Heart right ventricle (tissue), 16 donors: Measurements from ENCODE around the gene OR8B8. TPM values are rescaled to one million over a fixed set of nuclear protein-coding genes. Genes with fewer than 3 reads are reported as not detected.

ENCODE experiments used
- ATAC-seq, 8 donors: fragments of 200-7000 bp; cut with Tn5 transposase; one replicate each; pipeline ENCODE4 v1.9.1; 2020; ENCODE audit warnings: mild to moderate bottlenecking in 8 of 8, moderate library complexity in 8 of 8, moderate number of reproducible peaks in 1 of 8
- DNase-seq, 2 donors: peaks; one replicate each; pipeline ENCODE4 v3.0.0-alpha.2; 2020
- H3K27ac ChIP-seq, 10 donors: fragments of 200-600 bp; sonication (generic) in 2 of 10; one replicate each; pipeline versions ENCODE4 v1.5.0 to v1.8.0; 2020 to 2022; ENCODE audit warnings: mild to moderate bottlenecking in 3 of 10
- H3K27me3 ChIP-seq, 7 donors: fragments of 200-600 bp; one replicate each; pipeline ENCODE4 v1.8.0; 2021 to 2022; ENCODE audit warnings: mild to moderate bottlenecking in 2 of 7
- H3K36me3 ChIP-seq, 9 donors: fragments of 200-600 bp; sonication (generic) in 1 of 9; one replicate each; pipeline versions ENCODE4 v1.5.0 to v1.8.0; 2020 to 2022; ENCODE audit warnings: mild to moderate bottlenecking in 2 of 9
- H3K4me1 ChIP-seq, 9 donors: fragments of 200-600 bp; sonication (generic) in 1 of 9; one replicate each; pipeline versions ENCODE4 v1.5.0 to v1.8.0; 2020 to 2022; ENCODE audit warnings: mild to moderate bottlenecking in 4 of 9
- H3K4me3 ChIP-seq, 10 donors: fragments of 200-600 bp; sonication (generic) in 2 of 10; one replicate each; pipeline versions ENCODE4 v1.5.0 to v1.8.0; 2020 to 2022; ENCODE audit warnings: mild to moderate bottlenecking in 7 of 10, moderate library complexity in 2 of 10
- H3K9me3 ChIP-seq, 11 donors: fragments of 200-600 bp in 10 of 11; sonication (generic) in 2 of 11; one replicate each; pipeline versions ENCODE4 v1.5.0 to v1.8.0; 2013 to 2022; ENCODE audit warnings: mild to moderate bottlenecking in 2 of 11, control low read depth in 1 of 11, moderate library complexity in 1 of 11
- WGBS, 2 donors: extraction: QIAGEN DNeasy Blood & Tissue Kit; methylation state at CpG; one replicate each; pipeline ENCODE4 v1.1.7; 2013; ENCODE audit warnings: inconsistent platforms in 1 of 2; 5-methylcytosine and 5-hydroxymethylcytosine counted together
- intact Hi-C, 10 donors: fragments of 100-400 bp; cut with DNase I; formaldehyde crosslinking; loops; one replicate each; pipeline versions ENCODE4 v1.11.1 to v1.14.2; 2022
- polyA plus RNA-seq, 2 donors: library from polyadenylated mRNA; stranded (reverse); fragments of 200-250 nt; gene quantifications; one replicate each; pipeline ENCODE4 v1.2.3, GENCODE V29; 2013
- total RNA-seq, 10 donors: library from RNA; stranded (reverse); fragmentation: NEBNext Ultra II Directional in 3 of 10; extraction: Animal tissue kit (Norgen Biotek cat#: 25700) in 3 of 10; gene quantifications; one replicate each; pipeline versions ENCODE4 v1.2.1 to v1.2.4, GENCODE V29; 2021 to 2023
- TF ChIP-seq, protein P1 (sequence below), 9 donors: fragments of 200-600 bp; sonication (generic) in 2 of 9; IDR thresholded peaks; one replicate each; pipeline versions ENCODE4 v1.5.0 to v1.8.0; 2021 to 2022; ENCODE audit warnings: antibody characterized with exemption in 9 of 9, mild to moderate bottlenecking in 5 of 9, moderate library complexity in 1 of 9
- donor health status: Arrhythmogenic right ventricular cardiomyopathy.
- donor health status: ischemic (EF 13 %, LVEDD 7.1; RV severe dilation, severe dysfunction).
- donor health status: healthy with polysubstance abuse.
- donor health status: DM: no; HTN: yes; CAD: no.
- donor health status: DM: no; HTN: no; CAD: no.
- donor health status: ischemic (EF 25% LVEDD 6.9; RV normal size, moderate dysfunction).
- donor health status: ischemic (EF 25% LVEDD 5.7; RV mildly dilated, moderate dysfunction).
- donor health status: healthy.
- donor health status: DM: yes; HTN: yes; CAD: no.
- donor health status: Ischemic cardiomyopathy.
- donor health status: ischemic (EF 35%, LVEDD 5.7; RV mildly dilated, moderate dysfunction).
- donor health status: nonischemic (EF 11% LVEDD 7.7; RV severe dilation, severe dysfunction).
- donor health status: DM: yes; HTN: yes; CAD: no.
- donor health status: PGD.
- donor health status: ischemic (EF 29% LVEDD 5.4; RV normal size, mild dysfunction).
- donor health status: nonischemic (EF 23%, LVEDD 6.1; RV moderate dilation, normal function).

Gene OR8B8
- total and polyA plus RNA-seq, 12 donors, result not detected

- ATAC-seq (no peak), DNase-seq (no peak)
- TF ChIP-seq, protein P1, sequence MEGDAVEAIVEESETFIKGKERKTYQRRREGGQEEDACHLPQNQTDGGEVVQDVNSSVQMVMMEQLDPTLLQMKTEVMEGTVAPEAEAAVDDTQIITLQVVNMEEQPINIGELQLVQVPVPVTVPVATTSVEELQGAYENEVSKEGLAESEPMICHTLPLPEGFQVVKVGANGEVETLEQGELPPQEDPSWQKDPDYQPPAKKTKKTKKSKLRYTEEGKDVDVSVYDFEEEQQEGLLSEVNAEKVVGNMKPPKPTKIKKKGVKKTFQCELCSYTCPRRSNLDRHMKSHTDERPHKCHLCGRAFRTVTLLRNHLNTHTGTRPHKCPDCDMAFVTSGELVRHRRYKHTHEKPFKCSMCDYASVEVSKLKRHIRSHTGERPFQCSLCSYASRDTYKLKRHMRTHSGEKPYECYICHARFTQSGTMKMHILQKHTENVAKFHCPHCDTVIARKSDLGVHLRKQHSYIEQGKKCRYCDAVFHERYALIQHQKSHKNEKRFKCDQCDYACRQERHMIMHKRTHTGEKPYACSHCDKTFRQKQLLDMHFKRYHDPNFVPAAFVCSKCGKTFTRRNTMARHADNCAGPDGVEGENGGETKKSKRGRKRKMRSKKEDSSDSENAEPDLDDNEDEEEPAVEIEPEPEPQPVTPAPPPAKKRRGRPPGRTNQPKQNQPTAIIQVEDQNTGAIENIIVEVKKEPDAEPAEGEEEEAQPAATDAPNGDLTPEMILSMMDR (IDR thresholded peaks at IDR 0.05), result no peak
- 76 to 81% methylated on average over 2 of the region's 2 CpGs for WGBS, 2 donors
- H3K27me3 ChIP-seq, result no peaks in the 10 kb centered on the region
- H3K4me1 ChIP-seq, result no peaks in the 10 kb centered on the region
- intact Hi-C loops, result loop anchor here in 1 of 10 donors (10.0 kb wide), 1 partner anchor 155 kb away; no protein-coding TSS in a partner anchor
- H3K9me3 ChIP-seq, result peaks cover 0 to 19% (median 3%) of the 10 kb centered on the region in 11 donors
- H3K4me3 ChIP-seq, result no peak overlapping the region
- no peak overlapping the region for H3K27ac ChIP-seq
- H3K36me3 ChIP-seq, result no peaks in the 10 kb centered on the region
These were observed 15.9 kb downstream of the OR8B8 start for GRCh38 chr11:124429599-124429998.

GRCh38 chr11:124424384-124424921 lies 21.0 kb downstream of the OR8B8 start, which contains the start of gene OR8B4:
Gene OR8B4, minus strand, starts transcription at chr11:124424871. Its CDS starts 0 bp downstream, at chr11:124424871.
- no peaks in the 10 kb centered on the region for H3K36me3 ChIP-seq
- intact Hi-C loops, result loop anchor here in 1 of 10 donors (10.0 kb wide), 1 partner anchor 160 kb away; no protein-coding TSS in a partner anchor
- DNase-seq (no peak), ATAC-seq (no peak)
- no peak within 1 kb of the TSS for H3K27ac ChIP-seq
- TF ChIP-seq, protein P1 (IDR thresholded peaks at IDR 0.05), result no peak
- no peaks in the 10 kb centered on the region for H3K4me1 ChIP-seq
- 91 to 93% methylated on average over 2 of the region's 2 CpGs for WGBS, 2 donors
- peaks cover 0 to 6% (median 0%) of the 10 kb centered on the region in 11 donors for H3K9me3 ChIP-seq
- H3K4me3 ChIP-seq, result no peak within 1 kb of the TSS
- peaks cover 0 to 13% (median 0%) of the 10 kb centered on the region in 7 donors for H3K27me3 ChIP-seq

- H3K27ac ChIP-seq, result no peak overlapping the region
- TF ChIP-seq, protein P1 (IDR thresholded peaks at IDR 0.05), result no peak
- no peak for DNase-seq
- H3K9me3 ChIP-seq, result no peaks in the 10 kb centered on the region
- H3K4me3 ChIP-seq, result no peak overlapping the region
- 86 to 88% methylated on average over 4 of the region's 4 CpGs for WGBS, 2 donors
- H3K27me3 ChIP-seq, result peaks cover 0 to 13% (median 0%) of the 10 kb centered on the region in 7 donors
- ATAC-seq, result no peak
- intact Hi-C loops, result loop anchor here in 1 of 10 donors (10.0 kb wide), 1 partner anchor 164 kb away; no protein-coding TSS in a partner anchor
- no peaks in the 10 kb centered on the region for H3K36me3 ChIP-seq
- H3K4me1 ChIP-seq, result no peaks in the 10 kb centered on the region
These were observed 24.5 kb downstream of the OR8B8 start for GRCh38 chr11:124421043-124421442.

DNA sequence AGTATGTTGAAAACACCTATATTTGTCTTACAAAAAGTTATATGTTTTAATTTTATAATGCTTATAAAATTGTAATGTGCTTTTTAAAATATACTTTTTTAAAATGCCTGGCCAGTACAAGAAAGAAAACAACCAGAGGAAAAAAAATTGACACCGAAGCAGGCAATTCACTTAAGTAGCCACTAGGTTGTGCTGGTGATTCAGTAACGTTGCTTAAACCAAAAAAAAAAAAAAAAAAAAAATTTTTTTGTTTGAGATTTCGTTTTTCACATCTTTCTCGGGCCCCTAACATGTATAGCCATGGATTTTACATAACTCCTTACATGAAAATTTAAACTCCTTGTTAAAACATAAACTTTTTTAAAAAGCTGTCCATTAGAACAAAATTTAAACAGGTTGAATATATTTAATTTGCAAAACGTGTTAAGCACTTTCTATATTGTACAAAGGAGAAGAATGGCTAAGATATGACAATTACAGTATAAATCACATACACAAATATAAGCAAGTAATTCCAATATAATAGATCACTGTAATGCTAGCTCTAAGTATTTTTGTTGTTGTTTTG lies 30.1 kb downstream of the OR8B8 start:
- no peak overlapping the region for H3K27ac ChIP-seq
- H3K27me3 ChIP-seq, result peaks cover 0 to 17% (median 0%) of the 10 kb centered on the region in 7 donors
- intact Hi-C loops, result loop anchor here in 5 of 10 donors (1.0 to 5.0 kb wide), 5 partner anchors 167 to 173 kb away; no protein-coding TSS in a partner anchor
- WGBS, 2 donors, result 18 to 24% methylated on average over 5 of the region's 5 CpGs
- ATAC-seq (no peak), DNase-seq (no peak)
- no peak overlapping the region for H3K4me3 ChIP-seq
- no peaks in the 10 kb centered on the region for H3K4me1 ChIP-seq
- H3K9me3 ChIP-seq, result no peaks in the 10 kb centered on the region
- no peaks in the 10 kb centered on the region for H3K36me3 ChIP-seq
- TF ChIP-seq, protein P1 (IDR thresholded peaks at IDR 0.05), result peak in 8 of 9 donors; percentile 61 to 79 (median 76)
